Measurements from ENCODE around the gene LECT2.

Gene LECT2

DNA sequence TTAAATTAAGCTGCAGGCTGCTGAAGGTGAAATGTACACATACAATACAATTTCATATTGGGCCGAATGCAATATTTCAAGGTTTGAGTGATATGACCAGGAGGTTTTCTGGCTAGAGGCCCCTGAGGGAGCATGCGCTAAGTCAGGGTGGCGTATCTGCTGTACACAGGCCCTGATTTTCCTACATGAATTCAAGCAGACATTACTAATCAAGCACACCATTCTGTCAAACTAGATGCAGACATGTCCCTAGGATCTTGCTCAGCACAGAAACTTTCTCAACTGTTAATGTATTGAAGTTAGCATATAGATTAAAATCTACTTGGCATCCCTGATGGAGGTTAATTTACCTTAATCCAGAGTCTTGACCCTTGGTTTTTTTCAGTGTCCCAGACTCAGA lies 10.7 kb upstream of the LECT2 start:
- TF ChIP-seq, protein P1, sequence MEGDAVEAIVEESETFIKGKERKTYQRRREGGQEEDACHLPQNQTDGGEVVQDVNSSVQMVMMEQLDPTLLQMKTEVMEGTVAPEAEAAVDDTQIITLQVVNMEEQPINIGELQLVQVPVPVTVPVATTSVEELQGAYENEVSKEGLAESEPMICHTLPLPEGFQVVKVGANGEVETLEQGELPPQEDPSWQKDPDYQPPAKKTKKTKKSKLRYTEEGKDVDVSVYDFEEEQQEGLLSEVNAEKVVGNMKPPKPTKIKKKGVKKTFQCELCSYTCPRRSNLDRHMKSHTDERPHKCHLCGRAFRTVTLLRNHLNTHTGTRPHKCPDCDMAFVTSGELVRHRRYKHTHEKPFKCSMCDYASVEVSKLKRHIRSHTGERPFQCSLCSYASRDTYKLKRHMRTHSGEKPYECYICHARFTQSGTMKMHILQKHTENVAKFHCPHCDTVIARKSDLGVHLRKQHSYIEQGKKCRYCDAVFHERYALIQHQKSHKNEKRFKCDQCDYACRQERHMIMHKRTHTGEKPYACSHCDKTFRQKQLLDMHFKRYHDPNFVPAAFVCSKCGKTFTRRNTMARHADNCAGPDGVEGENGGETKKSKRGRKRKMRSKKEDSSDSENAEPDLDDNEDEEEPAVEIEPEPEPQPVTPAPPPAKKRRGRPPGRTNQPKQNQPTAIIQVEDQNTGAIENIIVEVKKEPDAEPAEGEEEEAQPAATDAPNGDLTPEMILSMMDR (IDR thresholded peaks at IDR 0.05; ENCODE audit: extremely low read depth, insufficient read depth, missing control alignments) = no peak
- no peak for DNase-seq (ENCODE audit: low spot score)
- in situ Hi-C loops (cut with MboI; ENCODE audit: low pct_unique_long_range_greater_than_20kb, low sequenced_read_pairs, unreplicated experiment) = no loop called here

DNA sequence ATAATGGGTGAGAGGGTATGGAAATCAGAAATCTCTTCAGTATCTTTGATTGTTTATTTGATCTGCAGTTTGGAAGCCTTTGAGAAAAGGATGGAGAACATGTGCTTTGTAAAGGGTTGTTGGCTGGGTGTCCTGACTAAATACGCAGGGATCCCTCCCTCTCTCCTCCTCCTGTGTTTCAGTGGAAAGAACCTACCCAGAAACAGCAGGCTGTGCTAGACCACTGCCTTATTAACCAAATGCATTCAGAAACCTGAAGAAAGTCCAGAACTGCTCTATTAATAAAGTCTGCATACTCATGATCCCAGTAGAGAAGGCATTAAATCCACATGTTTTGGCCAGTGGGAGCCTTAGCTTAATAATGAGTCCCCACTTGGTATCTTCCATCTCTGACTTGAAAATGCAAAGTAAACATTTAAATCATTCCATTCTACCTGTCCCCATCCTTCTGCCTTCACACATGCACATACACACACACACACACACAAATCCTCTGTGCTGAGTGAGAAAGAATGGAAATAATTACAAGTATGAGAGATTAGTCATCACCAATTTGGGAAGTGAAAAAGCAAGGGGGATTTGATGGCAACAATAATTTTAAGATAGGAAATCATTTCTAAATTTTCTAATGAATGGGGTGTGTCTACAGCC lies 10.0 kb upstream of the LECT2 start:
- no peak for DNase-seq (ENCODE audit: low spot score)
- in situ Hi-C loops (cut with MboI; ENCODE audit: low pct_unique_long_range_greater_than_20kb, low sequenced_read_pairs, unreplicated experiment) = no loop called here
- TF ChIP-seq, protein P1 (IDR thresholded peaks at IDR 0.05; ENCODE audit: extremely low read depth, insufficient read depth, missing control alignments) = no peak

DNA sequence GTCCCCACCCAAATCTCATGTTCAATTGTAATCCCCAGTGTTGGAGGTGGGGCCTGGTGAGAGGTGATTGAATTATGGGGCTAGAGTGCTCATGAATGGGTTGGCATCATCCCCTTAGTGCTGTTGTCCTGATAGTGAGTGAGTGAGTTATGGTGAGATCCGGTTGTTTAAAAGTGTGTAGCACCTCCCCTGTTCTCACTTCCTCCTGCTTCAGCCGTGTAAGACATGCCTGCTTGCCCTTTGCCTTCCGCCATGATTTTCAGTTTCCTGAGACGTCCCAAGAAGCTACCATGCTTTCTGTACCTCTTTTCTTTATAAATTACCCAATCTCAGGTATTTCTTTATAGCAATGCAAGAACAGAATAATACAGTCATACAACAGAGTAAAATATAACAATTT lies 742 bp upstream of the LECT2 start:
- DNase-seq (ENCODE audit: low spot score) = no peak
- TF ChIP-seq, protein P1 (IDR thresholded peaks at IDR 0.05; ENCODE audit: extremely low read depth, insufficient read depth, missing control alignments) = no peak
- in situ Hi-C loops (cut with MboI; ENCODE audit: low pct_unique_long_range_greater_than_20kb, low sequenced_read_pairs, unreplicated experiment) = no loop called here

DNA sequence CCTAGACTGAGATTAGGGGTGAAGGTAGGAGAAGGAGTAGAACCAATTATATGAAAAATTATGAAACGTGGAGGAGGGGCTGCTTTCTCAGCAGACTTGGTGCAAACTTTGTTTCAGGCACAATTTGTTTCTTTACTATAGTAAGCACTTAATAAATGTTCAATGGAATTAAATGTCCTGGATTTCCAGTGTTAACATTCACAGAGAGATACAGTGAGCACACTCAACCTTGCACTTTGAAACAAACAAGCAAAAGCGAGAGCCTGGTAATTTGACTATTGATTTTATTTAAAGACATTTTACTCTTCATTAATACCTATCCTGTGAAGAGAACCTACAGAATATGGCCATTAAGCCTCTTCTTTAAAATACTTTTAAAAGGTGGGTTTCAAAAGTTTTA lies 933 bp downstream of the LECT2 start:
- in situ Hi-C loops (cut with MboI; ENCODE audit: low pct_unique_long_range_greater_than_20kb, low sequenced_read_pairs, unreplicated experiment) = no loop called here
- no peak for DNase-seq (ENCODE audit: low spot score)
- TF ChIP-seq, protein P1 (IDR thresholded peaks at IDR 0.05; ENCODE audit: extremely low read depth, insufficient read depth, missing control alignments) = no peak

DNA sequence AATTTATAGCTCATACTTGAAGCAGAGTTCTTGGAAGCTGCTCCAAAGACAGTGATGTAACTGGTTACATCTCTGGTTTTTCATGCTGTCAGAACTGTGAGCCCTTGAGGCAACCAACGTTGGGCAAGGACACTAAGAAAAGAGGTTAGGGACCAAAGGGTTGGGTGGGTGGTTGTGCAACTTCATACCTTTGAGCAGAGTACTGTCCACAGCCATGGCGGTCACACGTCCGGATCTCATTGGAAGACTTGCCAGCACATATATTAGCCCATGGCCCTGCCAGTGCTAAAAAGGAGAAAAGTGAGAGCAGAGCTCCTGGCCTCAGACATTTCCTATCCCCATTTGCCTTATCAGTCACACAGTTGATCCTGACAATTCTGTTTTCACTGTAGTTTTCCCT lies 2.1 kb downstream of the LECT2 start:
- in situ Hi-C loops (cut with MboI; ENCODE audit: low pct_unique_long_range_greater_than_20kb, low sequenced_read_pairs, unreplicated experiment) = no loop called here
- TF ChIP-seq, protein P1 (IDR thresholded peaks at IDR 0.05; ENCODE audit: extremely low read depth, insufficient read depth, missing control alignments) = no peak
- no peak for DNase-seq (ENCODE audit: low spot score)

DNA sequence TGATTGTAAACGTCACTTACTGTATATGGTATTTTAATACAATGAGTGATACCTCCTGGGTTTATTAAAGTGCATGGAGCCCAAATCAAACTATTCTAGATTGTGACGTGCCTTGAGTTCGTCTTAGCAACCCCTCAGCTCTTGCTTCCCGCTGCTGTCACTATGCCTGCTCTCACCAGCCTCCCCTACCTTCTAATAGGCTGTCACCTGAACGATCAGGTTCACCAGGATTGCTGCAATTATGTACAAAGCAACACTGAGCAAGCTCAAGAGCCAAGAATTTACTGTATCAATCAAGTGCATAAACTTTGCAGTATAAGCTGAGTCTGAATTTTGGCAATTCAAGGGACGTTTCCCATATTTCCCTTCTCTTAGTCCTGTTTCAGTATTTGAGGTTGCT lies 3.0 kb downstream of the LECT2 start:
- TF ChIP-seq, protein P1 (IDR thresholded peaks at IDR 0.05; ENCODE audit: extremely low read depth, insufficient read depth, missing control alignments) = no peak
- DNase-seq (ENCODE audit: low spot score) = no peak
- in situ Hi-C loops (cut with MboI; ENCODE audit: low pct_unique_long_range_greater_than_20kb, low sequenced_read_pairs, unreplicated experiment) = no loop called here
